ENCODE measurements around the gene OARD1. TPM values are rescaled to one million over a fixed set of nuclear protein-coding genes. Genes with fewer than 3 reads are reported as not detected.

The OARD1 gene
- total RNA-seq, 1 experiment from 2014 or later, result 12.1 TPM

DNA sequence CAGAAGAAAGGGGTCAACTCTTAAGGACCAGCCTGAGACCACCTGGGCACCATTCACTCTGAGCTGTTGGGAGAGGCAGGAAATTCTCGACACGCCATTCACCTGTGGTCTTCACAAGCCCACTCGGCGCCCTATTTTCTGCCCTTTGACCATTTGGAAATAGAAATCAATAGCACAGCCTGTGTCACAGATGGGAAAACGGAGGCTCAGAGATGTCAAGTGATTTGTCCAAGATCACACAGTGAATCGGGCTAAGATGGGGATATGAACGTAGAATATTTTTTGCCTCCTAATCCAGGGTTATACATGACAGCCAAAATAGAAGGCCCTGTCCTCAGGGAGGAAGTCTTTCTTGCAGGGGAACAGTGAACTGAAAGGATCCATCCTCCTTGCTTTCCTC, 22.2 kb downstream of the OARD1 start:
- no peak overlapping the region for H3K27ac ChIP-seq (ENCODE audit: low read length)
- no peaks in the 10 kb centered on the region for H3K9me2 ChIP-seq (replicated peaks; ENCODE audit: low read length)
- no peak for TF ChIP-seq CTCF (conservative IDR thresholded peaks at IDR 0.05; ENCODE audit: low read depth, low read length)
- TF ChIP-seq EZH2phosphoT487 (IDR thresholded peaks at IDR 0.05; ENCODE audit: borderline replicate concordance, low read length), result no peak
- TF ChIP-seq EZH2 (IDR thresholded peaks at IDR 0.05; ENCODE audit: low read length, unreplicated experiment), result no peak
- H3K4me2 ChIP-seq (ENCODE audit: low read length), result no peak overlapping the region
- ATAC-seq, result no peak
- no peak overlapping the region for H3K4me3 ChIP-seq (ENCODE audit: low read length)
- H3K4me1 ChIP-seq (ENCODE audit: insufficient read depth, low read length), result no peaks in the 10 kb centered on the region
- H3K27me3 ChIP-seq (ENCODE audit: low read length), result no peaks in the 10 kb centered on the region
- H3K36me3 ChIP-seq (ENCODE audit: low read depth, low read length), result no peaks in the 10 kb centered on the region
- no TSS peak for BruUV-seq (replicated peaks)
- DNase-seq, result no peak
- no peak overlapping the region for H3K9ac ChIP-seq (ENCODE audit: low read length)
- ChIA-PET POLR2A (ENCODE audit: unreplicated experiment) (no interaction called here), CTCF (no interaction called here)
- intact Hi-C loops (cut with micrococcal nuclease), result no loop called here
- H3F3A ChIP-seq (ENCODE audit: low read length, unreplicated experiment), result no peaks in the 10 kb centered on the region
- H3K9me3 ChIP-seq (ENCODE audit: low read length), result no peaks in the 10 kb centered on the region
- no peaks in the 10 kb centered on the region for H4K20me1 ChIP-seq (ENCODE audit: low read length)
- no peaks in the 10 kb centered on the region for H3K79me2 ChIP-seq (ENCODE audit: low read length)
- no peak overlapping the region for H2AFZ ChIP-seq (ENCODE audit: low read length)

DNA sequence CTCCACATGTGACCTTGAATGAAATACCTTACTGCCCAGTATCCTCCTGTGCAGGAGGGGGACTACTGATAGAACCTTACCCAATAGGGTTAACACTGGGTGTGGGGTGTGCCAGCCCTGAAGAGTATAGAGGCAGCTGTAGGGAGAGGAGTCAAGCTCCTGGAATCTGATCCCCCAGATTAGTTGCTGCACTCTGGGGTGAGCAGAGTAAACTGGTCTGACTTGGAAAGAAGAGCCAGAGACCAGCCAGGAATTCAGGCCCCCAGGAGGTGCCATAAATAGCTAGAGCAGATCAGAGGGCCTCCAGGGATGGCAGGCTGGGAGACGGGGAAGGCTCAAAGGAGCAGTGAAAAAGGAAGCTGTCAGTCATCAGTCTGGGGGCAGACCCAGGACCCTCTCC, 22.6 kb downstream of the OARD1 start:
- intact Hi-C loops (cut with micrococcal nuclease), result no loop called here
- H2AFZ ChIP-seq (ENCODE audit: low read length), result no peak overlapping the region
- no TSS peak for BruUV-seq (replicated peaks)
- ChIA-PET POLR2A (ENCODE audit: unreplicated experiment) (no interaction called here), CTCF (no interaction called here)
- H3K4me1 ChIP-seq (ENCODE audit: insufficient read depth, low read length), result no peaks in the 10 kb centered on the region
- no peaks in the 10 kb centered on the region for H3K79me2 ChIP-seq (ENCODE audit: low read length)
- no peaks in the 10 kb centered on the region for H3K27me3 ChIP-seq (ENCODE audit: low read length)
- H3K4me3 ChIP-seq (ENCODE audit: low read length), result no peak overlapping the region
- no peaks in the 10 kb centered on the region for H3K36me3 ChIP-seq (ENCODE audit: low read depth, low read length)
- DNase-seq (no peak), ATAC-seq (no peak)
- no peaks in the 10 kb centered on the region for H4K20me1 ChIP-seq (ENCODE audit: low read length)
- no peak overlapping the region for H3K27ac ChIP-seq (ENCODE audit: low read length)
- no peaks in the 10 kb centered on the region for H3F3A ChIP-seq (ENCODE audit: low read length, unreplicated experiment)
- no peaks in the 10 kb centered on the region for H3K9me2 ChIP-seq (replicated peaks; ENCODE audit: low read length)
- no peaks in the 10 kb centered on the region for H3K9me3 ChIP-seq (ENCODE audit: low read length)
- no peak overlapping the region for H3K9ac ChIP-seq (ENCODE audit: low read length)
- H3K4me2 ChIP-seq (ENCODE audit: low read length), result no peak overlapping the region
- no peak for TF ChIP-seq EZH2phosphoT487 (IDR thresholded peaks at IDR 0.05; ENCODE audit: borderline replicate concordance, low read length)
- no peak for TF ChIP-seq EZH2 (IDR thresholded peaks at IDR 0.05; ENCODE audit: low read length, unreplicated experiment)
- no peak for TF ChIP-seq CTCF (conservative IDR thresholded peaks at IDR 0.05; ENCODE audit: low read depth, low read length)

GRCh38 chr6:41047745-41048732, 24.1 kb downstream of the OARD1 start:
- Histone ChIP-seq H3K9me2 (replicated peaks; ENCODE audit: low read length) (no peaks in the 10 kb centered on the region), H4K20me1 (ENCODE audit: low read length) (no peaks in the 10 kb centered on the region), H2AFZ (ENCODE audit: low read length) (no peak overlapping the region), H3K36me3 (ENCODE audit: low read depth, low read length) (no peaks in the 10 kb centered on the region), H3K4me1 (ENCODE audit: insufficient read depth, low read length) (no peaks in the 10 kb centered on the region), H3K9me3 (ENCODE audit: low read length) (no peaks in the 10 kb centered on the region), H3K4me2 (ENCODE audit: low read length) (no peak overlapping the region), H3K79me2 (ENCODE audit: low read length) (no peaks in the 10 kb centered on the region), H3K4me3 (ENCODE audit: low read length) (no peak overlapping the region), H3F3A (ENCODE audit: low read length, unreplicated experiment) (no peaks in the 10 kb centered on the region), H3K9ac (ENCODE audit: low read length) (no peak overlapping the region), H3K27ac (ENCODE audit: low read length) (no peak overlapping the region), H3K27me3 (ENCODE audit: low read length) (no peaks in the 10 kb centered on the region)
- ChIA-PET POLR2A (ENCODE audit: unreplicated experiment) (no interaction called here), CTCF (no interaction called here)
- intact Hi-C loops (cut with micrococcal nuclease), result no loop called here
- BruUV-seq (replicated peaks), result no TSS peak
- no peak for ATAC-seq
- TF ChIP-seq CTCF (conservative IDR thresholded peaks at IDR 0.05; ENCODE audit: low read depth, low read length) (no peak), EZH2 (IDR thresholded peaks at IDR 0.05; ENCODE audit: low read length, unreplicated experiment) (no peak), EZH2phosphoT487 (IDR thresholded peaks at IDR 0.05; ENCODE audit: borderline replicate concordance, low read length) (no peak)
- DNase-seq, result no peak
